Measurements from ENCODE around the gene DOK6.

DOK6 gene

DNA sequence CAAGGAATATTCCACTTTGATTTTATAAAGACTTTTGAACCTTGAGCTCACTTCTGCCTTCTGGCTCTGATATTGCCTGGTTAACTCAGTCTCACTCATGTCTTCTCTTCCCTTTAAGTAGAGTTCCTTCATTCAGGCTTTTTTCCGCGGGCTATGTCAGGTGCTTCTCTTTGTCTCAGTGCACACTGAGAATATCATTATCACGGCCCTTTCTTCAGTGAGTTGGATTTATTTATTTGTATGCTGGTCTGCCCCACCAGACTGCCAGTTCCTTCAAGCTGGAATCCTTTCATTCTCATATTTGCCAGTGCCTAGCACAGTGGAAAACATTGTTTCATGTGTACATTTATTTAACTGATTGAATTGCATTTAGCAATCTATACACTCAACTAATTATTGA, 136.5 kb downstream of the DOK6 start:
- H3K9me3 ChIP-seq (ENCODE audit: control insufficient read depth, low read length), result no peaks in the 10 kb centered on the region
- H3K27ac ChIP-seq (ENCODE audit: low read depth, low read length, severe bottlenecking), result no peak overlapping the region
- no peaks in the 10 kb centered on the region for H3K4me1 ChIP-seq (ENCODE audit: control insufficient read depth, insufficient read depth, low read length, poor library complexity, severe bottlenecking)
- H3K36me3 ChIP-seq (ENCODE audit: control insufficient read depth, insufficient read depth, low read length), result no peaks in the 10 kb centered on the region
- H3K4me3 ChIP-seq (ENCODE audit: extremely low read depth, insufficient read depth, low read length, poor library complexity, severe bottlenecking), result no peak overlapping the region
- WGBS, 2 experiments (ENCODE audit: insufficient coverage in 2 of 2), result no CpG with 5 or more reads among the region's 3 CpGs

- no peak overlapping the region for H3K4me3 ChIP-seq (ENCODE audit: extremely low read depth, insufficient read depth, low read length, poor library complexity, severe bottlenecking)
- no peaks in the 10 kb centered on the region for H3K9me3 ChIP-seq (ENCODE audit: control insufficient read depth, low read length)
- no peaks in the 10 kb centered on the region for H3K4me1 ChIP-seq (ENCODE audit: control insufficient read depth, insufficient read depth, low read length, poor library complexity, severe bottlenecking)
- 90% methylated on average over 1 of the region's 3 CpGs; no CpG with 5 or more reads in 1 of the 2 experiments for WGBS, 2 experiments (ENCODE audit: insufficient coverage in 2 of 2)
- no peak overlapping the region for H3K27ac ChIP-seq (ENCODE audit: low read depth, low read length, severe bottlenecking)
- no peaks in the 10 kb centered on the region for H3K36me3 ChIP-seq (ENCODE audit: control insufficient read depth, insufficient read depth, low read length)
These were observed 138.2 kb downstream of the DOK6 start for GRCh38 chr18:69538849-69539248.

GRCh38 chr18:69539404-69539803, 138.7 kb downstream of the DOK6 start:
- no peak overlapping the region for H3K27ac ChIP-seq (ENCODE audit: low read depth, low read length, severe bottlenecking)
- no peaks in the 10 kb centered on the region for H3K36me3 ChIP-seq (ENCODE audit: control insufficient read depth, insufficient read depth, low read length)
- H3K4me3 ChIP-seq (ENCODE audit: extremely low read depth, insufficient read depth, low read length, poor library complexity, severe bottlenecking), result no peak overlapping the region
- no CpG with 5 or more reads among the region's 2 CpGs for WGBS, 2 experiments (ENCODE audit: insufficient coverage in 2 of 2)
- no peaks in the 10 kb centered on the region for H3K9me3 ChIP-seq (ENCODE audit: control insufficient read depth, low read length)
- H3K4me1 ChIP-seq (ENCODE audit: control insufficient read depth, insufficient read depth, low read length, poor library complexity, severe bottlenecking), result no peaks in the 10 kb centered on the region

DNA sequence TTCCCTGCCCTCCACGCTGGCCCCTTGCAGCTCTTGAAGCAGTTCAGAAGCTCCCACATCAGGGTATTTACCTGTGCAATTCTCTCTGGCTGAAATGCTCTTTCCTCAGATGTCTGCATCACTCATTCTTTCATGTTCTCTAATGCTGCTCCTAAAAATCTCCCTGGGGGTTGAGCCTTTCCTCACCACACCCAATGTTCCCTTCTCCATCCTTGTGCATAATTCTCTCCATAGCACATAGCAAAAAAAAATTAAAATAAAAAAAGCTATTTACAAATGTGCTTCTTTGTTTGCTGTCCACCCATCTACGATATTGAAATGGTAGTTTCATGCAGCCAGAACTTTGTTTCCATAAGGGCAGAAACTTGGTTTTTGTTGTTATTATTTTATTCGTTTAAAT, 155.5 kb downstream of the DOK6 start:
- Histone ChIP-seq H3K4me3 (ENCODE audit: extremely low read depth, insufficient read depth, low read length, poor library complexity, severe bottlenecking) (no peak overlapping the region), H3K27ac (ENCODE audit: low read depth, low read length, severe bottlenecking) (no peak overlapping the region), H3K4me1 (ENCODE audit: control insufficient read depth, insufficient read depth, low read length, poor library complexity, severe bottlenecking) (no peaks in the 10 kb centered on the region), H3K36me3 (ENCODE audit: control insufficient read depth, insufficient read depth, low read length) (no peaks in the 10 kb centered on the region), H3K9me3 (ENCODE audit: control insufficient read depth, low read length) (no peaks in the 10 kb centered on the region)
- 75 to 78% methylated on average over 1 of the region's 3 CpGs for WGBS, 2 experiments (ENCODE audit: insufficient coverage in 2 of 2)

DNA sequence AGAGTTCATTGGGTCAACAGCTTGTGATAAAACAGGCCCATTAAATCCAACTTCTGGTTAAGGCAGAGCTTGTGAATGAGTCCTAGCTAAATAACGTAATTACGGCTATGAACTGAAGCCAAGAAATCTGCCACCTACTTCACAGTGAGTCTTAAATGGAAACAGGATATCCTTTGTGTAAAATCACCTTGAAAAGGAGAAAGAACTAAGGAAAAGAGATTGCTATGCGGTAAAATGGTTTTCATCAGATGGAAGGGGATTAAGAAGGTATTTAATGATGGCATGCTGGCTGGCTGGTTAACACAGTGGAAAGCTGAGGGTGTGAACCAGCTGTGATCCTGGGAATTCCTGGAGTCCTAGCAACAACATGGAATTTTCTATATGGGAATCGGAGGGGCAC, 156.6 kb downstream of the DOK6 start:
- H3K27ac ChIP-seq (ENCODE audit: low read depth, low read length, severe bottlenecking), result no peak overlapping the region
- no peaks in the 10 kb centered on the region for H3K36me3 ChIP-seq (ENCODE audit: control insufficient read depth, insufficient read depth, low read length)
- no peaks in the 10 kb centered on the region for H3K9me3 ChIP-seq (ENCODE audit: control insufficient read depth, low read length)
- 74 to 76% methylated on average over 2 to 4 of the region's 4 CpGs for WGBS, 2 experiments (ENCODE audit: insufficient coverage in 2 of 2)
- no peaks in the 10 kb centered on the region for H3K4me1 ChIP-seq (ENCODE audit: control insufficient read depth, insufficient read depth, low read length, poor library complexity, severe bottlenecking)
- H3K4me3 ChIP-seq (ENCODE audit: extremely low read depth, insufficient read depth, low read length, poor library complexity, severe bottlenecking), result no peak overlapping the region

GRCh38 chr18:69558052-69558451, 157.4 kb downstream of the DOK6 start:
- no peak overlapping the region for H3K27ac ChIP-seq (ENCODE audit: low read depth, low read length, severe bottlenecking)
- H3K4me1 ChIP-seq (ENCODE audit: control insufficient read depth, insufficient read depth, low read length, poor library complexity, severe bottlenecking), result no peaks in the 10 kb centered on the region
- H3K36me3 ChIP-seq (ENCODE audit: control insufficient read depth, insufficient read depth, low read length), result no peaks in the 10 kb centered on the region
- H3K4me3 ChIP-seq (ENCODE audit: extremely low read depth, insufficient read depth, low read length, poor library complexity, severe bottlenecking), result no peak overlapping the region
- no peaks in the 10 kb centered on the region for H3K9me3 ChIP-seq (ENCODE audit: control insufficient read depth, low read length)
- WGBS, 2 experiments (ENCODE audit: insufficient coverage in 2 of 2), result 90% methylated on average over 1 of the region's 2 CpGs; no CpG with 5 or more reads in 1 of the 2 experiments

DNA sequence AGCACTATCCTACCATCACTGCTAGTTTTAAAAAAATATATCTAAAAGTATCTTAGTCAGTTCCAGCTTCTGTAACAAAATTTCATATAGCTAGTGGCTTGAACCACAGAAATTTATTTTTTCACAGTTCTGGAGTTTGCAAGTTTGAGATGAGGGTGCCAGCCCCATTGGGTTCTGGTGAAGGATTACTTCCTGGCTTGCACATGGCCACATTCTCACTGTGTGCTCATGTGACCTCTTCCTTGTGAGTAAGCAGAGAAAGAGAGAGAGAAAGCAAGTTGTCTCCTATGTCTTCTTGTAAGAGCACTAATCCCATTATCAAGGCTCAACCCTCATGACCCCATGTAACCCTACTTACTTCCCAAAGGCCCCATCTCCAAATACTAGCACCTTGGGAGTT, 158.9 kb downstream of the DOK6 start:
- Histone ChIP-seq H3K27ac (ENCODE audit: low read depth, low read length, severe bottlenecking) (no peak overlapping the region), H3K9me3 (ENCODE audit: control insufficient read depth, low read length) (no peaks in the 10 kb centered on the region), H3K4me1 (ENCODE audit: control insufficient read depth, insufficient read depth, low read length, poor library complexity, severe bottlenecking) (no peaks in the 10 kb centered on the region), H3K4me3 (ENCODE audit: extremely low read depth, insufficient read depth, low read length, poor library complexity, severe bottlenecking) (no peak overlapping the region), H3K36me3 (ENCODE audit: control insufficient read depth, insufficient read depth, low read length) (no peaks in the 10 kb centered on the region)

DNA sequence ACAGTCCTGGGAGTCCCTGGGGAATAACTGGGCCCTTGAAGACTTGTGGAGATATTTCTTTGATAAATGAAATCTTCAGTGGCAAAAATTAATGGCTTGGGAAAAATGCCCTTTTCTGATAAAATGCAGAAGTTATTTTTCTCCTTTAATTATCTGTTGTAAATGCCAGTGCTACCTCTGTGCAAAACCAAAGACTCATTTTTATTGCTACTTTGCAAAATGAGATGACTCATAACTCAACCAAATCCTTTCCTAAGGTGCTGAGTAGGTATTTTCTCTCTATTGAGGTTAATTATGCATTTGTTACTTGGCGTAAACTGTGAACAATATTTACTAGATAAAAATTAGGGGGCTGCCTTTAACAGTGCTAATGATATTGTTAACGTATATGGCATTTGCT, 163.9 kb downstream of the DOK6 start:
- H3K36me3 ChIP-seq (ENCODE audit: control insufficient read depth, insufficient read depth, low read length), result no peaks in the 10 kb centered on the region
- peaks cover 10% of the 10 kb centered on the region for H3K9me3 ChIP-seq (ENCODE audit: control insufficient read depth, low read length)
- no peaks in the 10 kb centered on the region for H3K4me1 ChIP-seq (ENCODE audit: control insufficient read depth, insufficient read depth, low read length, poor library complexity, severe bottlenecking)
- H3K4me3 ChIP-seq (ENCODE audit: extremely low read depth, insufficient read depth, low read length, poor library complexity, severe bottlenecking), result no peak overlapping the region
- 100% methylated on average over 1 of the region's 2 CpGs; no CpG with 5 or more reads in 1 of the 2 experiments for WGBS, 2 experiments (ENCODE audit: insufficient coverage in 2 of 2)
- no peak overlapping the region for H3K27ac ChIP-seq (ENCODE audit: low read depth, low read length, severe bottlenecking)

- 87 to 97% methylated on average over 4 to 9 of the region's 10 CpGs for WGBS, 2 experiments (ENCODE audit: insufficient coverage in 2 of 2)
- Histone ChIP-seq H3K9me3 (ENCODE audit: control insufficient read depth, low read length) (peaks cover 10% of the 10 kb centered on the region), H3K4me3 (ENCODE audit: extremely low read depth, insufficient read depth, low read length, poor library complexity, severe bottlenecking) (no peak overlapping the region), H3K36me3 (ENCODE audit: control insufficient read depth, insufficient read depth, low read length) (no peaks in the 10 kb centered on the region), H3K27ac (ENCODE audit: low read depth, low read length, severe bottlenecking) (no peak overlapping the region), H3K4me1 (ENCODE audit: control insufficient read depth, insufficient read depth, low read length, poor library complexity, severe bottlenecking) (no peaks in the 10 kb centered on the region)
These were observed 167.3 kb downstream of the DOK6 start for GRCh38 chr18:69567813-69568488.

GRCh38 chr18:69569133-69569532, 168.4 kb downstream of the DOK6 start:
- H3K27ac ChIP-seq (ENCODE audit: low read depth, low read length, severe bottlenecking), result no peak overlapping the region
- no peaks in the 10 kb centered on the region for H3K4me1 ChIP-seq (ENCODE audit: control insufficient read depth, insufficient read depth, low read length, poor library complexity, severe bottlenecking)
- H3K9me3 ChIP-seq (ENCODE audit: control insufficient read depth, low read length), result peaks cover 10% of the 10 kb centered on the region
- H3K36me3 ChIP-seq (ENCODE audit: control insufficient read depth, insufficient read depth, low read length), result no peaks in the 10 kb centered on the region
- 100% methylated on average over 1 of the region's 2 CpGs for WGBS, 2 experiments (ENCODE audit: insufficient coverage in 2 of 2)
- H3K4me3 ChIP-seq (ENCODE audit: extremely low read depth, insufficient read depth, low read length, poor library complexity, severe bottlenecking), result no peak overlapping the region

DNA sequence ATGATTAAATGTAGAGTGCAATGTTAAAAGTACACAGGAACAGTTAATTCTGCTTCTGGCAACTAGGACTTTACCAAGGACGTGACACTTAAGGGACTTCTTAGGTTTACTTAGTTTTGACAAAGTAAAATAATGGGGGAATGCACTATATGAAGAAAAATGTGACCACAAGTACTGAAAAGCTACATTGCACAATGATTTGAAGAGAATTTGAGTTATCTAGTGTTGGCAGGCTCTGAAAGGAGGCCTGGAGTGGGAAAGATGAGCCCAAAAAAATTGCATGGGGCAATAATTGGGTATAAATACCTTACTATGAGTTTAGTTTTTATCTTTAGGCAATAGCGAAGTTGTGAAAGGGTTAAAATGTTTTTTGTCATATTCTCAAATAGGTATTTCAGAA, 173.7 kb downstream of the DOK6 start:
- no peaks in the 10 kb centered on the region for H3K9me3 ChIP-seq (ENCODE audit: control insufficient read depth, low read length)
- 78% methylated on average over 1 of the region's 2 CpGs; no CpG with 5 or more reads in 1 of the 2 experiments for WGBS, 2 experiments (ENCODE audit: insufficient coverage in 2 of 2)
- H3K4me3 ChIP-seq (ENCODE audit: extremely low read depth, insufficient read depth, low read length, poor library complexity, severe bottlenecking), result no peak overlapping the region
- no peaks in the 10 kb centered on the region for H3K36me3 ChIP-seq (ENCODE audit: control insufficient read depth, insufficient read depth, low read length)
- no peak overlapping the region for H3K27ac ChIP-seq (ENCODE audit: low read depth, low read length, severe bottlenecking)
- H3K4me1 ChIP-seq (ENCODE audit: control insufficient read depth, insufficient read depth, low read length, poor library complexity, severe bottlenecking), result no peaks in the 10 kb centered on the region

All from mesodermal cell (in vitro differentiated cells).